ENCODE data around the gene MYCT1.

The MYCT1 gene

DNA sequence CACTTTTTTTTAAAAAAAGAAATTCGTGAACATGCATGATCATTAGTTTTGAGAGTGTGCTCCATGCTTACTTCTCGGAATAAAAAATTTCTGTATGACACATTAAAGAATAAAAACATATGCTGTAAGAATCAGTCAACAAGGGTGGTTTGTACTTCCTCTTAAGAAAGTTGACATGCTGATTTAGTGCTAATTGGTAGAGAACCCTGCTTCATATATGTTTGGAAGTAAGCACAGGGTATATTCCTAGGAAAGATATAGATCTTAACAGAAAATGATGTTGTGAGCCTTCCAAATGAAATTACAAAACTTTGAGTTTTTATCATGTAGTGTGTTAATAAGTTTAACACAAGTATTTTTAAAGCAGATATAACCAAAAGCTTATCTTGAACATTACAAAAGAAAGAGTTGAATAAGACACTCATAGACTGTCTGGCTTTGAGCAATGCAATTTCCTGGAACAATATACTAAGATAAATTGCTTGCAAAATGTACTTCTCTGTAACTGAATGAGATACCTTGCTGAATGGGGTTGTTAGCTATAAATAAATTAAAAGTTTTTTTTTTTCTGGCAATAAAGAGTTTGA is 39.1 kb downstream of the MYCT1 start:
- TF ChIP-seq, protein P1, sequence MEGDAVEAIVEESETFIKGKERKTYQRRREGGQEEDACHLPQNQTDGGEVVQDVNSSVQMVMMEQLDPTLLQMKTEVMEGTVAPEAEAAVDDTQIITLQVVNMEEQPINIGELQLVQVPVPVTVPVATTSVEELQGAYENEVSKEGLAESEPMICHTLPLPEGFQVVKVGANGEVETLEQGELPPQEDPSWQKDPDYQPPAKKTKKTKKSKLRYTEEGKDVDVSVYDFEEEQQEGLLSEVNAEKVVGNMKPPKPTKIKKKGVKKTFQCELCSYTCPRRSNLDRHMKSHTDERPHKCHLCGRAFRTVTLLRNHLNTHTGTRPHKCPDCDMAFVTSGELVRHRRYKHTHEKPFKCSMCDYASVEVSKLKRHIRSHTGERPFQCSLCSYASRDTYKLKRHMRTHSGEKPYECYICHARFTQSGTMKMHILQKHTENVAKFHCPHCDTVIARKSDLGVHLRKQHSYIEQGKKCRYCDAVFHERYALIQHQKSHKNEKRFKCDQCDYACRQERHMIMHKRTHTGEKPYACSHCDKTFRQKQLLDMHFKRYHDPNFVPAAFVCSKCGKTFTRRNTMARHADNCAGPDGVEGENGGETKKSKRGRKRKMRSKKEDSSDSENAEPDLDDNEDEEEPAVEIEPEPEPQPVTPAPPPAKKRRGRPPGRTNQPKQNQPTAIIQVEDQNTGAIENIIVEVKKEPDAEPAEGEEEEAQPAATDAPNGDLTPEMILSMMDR (IDR thresholded peaks at IDR 0.05; ENCODE audit: extremely low read depth, insufficient read depth, missing control alignments), result no peak
- in situ Hi-C loops (cut with MboI; ENCODE audit: low pct_unique_long_range_greater_than_20kb, low sequenced_read_pairs, unreplicated experiment), result no loop called here
- no peak for DNase-seq (ENCODE audit: low spot score)

DNA sequence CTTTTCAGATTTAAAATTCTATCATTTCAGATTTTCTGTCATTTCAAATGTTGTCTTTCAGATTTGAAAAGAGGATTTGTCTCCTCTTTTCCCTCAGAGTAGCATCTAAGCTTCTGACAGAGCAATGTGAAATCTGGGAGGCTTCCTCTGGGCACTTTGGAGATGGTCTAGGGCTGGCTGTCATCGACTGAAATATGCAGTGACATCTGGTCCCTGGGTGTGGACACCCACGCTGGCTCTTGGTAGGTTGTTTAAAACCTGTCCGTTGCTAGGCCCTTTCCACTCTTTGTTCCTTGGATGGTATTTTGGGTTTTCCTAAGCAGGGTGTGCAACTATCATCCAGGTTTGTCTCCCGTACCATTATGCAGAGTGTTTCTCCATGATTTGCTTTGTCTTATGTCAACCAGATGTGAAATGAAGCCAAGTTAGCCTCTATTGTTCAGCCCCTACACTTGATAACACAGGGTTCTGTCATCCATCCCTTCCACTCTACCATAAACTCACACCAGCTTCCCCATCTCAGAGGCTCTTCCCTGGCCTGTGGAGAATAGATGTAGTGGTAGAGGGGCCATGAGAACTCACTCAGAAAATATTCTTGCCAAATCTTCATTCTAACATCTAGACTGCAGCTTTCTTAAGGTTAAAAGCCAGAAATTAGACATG is 47.9 kb downstream of the MYCT1 start:
- TF ChIP-seq, protein P1 (IDR thresholded peaks at IDR 0.05; ENCODE audit: extremely low read depth, insufficient read depth, missing control alignments), result no peak
- no peak for DNase-seq (ENCODE audit: low spot score)
- in situ Hi-C loops (cut with MboI; ENCODE audit: low pct_unique_long_range_greater_than_20kb, low sequenced_read_pairs, unreplicated experiment), result no loop called here

DNA sequence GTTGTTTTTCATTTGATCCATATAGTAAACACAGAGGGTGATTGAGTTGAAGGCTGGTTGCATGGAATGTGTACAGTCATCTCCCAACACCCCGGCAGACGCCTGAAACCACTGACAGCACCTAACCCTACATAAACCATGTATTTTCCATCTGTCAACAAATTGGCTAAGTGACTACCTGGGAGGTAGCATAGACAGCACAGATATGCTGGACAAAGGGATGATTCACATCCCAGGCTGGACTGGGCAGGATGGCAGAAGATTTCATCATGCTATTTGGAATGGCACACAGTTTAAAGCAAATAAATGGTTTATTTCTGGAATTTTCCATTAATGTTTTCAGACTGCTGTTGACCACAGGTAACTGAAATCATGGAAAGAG is 48.5 kb downstream of the MYCT1 start:
- no peak for DNase-seq (ENCODE audit: low spot score)
- TF ChIP-seq, protein P1 (IDR thresholded peaks at IDR 0.05; ENCODE audit: extremely low read depth, insufficient read depth, missing control alignments), result no peak
- in situ Hi-C loops (cut with MboI; ENCODE audit: low pct_unique_long_range_greater_than_20kb, low sequenced_read_pairs, unreplicated experiment), result no loop called here

DNA sequence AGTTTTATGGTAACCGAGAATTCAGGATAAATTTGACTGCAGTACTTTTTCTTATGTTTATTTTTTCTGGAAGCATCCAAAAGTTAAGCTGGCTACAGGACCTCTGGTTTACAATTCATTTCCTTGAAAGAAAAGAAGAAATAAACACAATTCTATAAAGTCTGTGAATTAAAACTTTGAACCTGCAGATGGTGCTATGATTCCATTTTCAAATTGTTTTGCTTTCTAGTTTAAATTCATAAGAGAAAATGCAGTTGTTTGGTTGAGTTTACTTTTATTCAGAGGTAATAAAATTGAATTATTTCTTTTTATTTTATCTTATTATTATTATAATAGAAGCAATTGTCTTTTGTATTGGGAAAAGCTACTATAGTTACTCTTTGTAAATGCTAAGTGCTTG is 51.1 kb downstream of the MYCT1 start:
- in situ Hi-C loops (cut with MboI; ENCODE audit: low pct_unique_long_range_greater_than_20kb, low sequenced_read_pairs, unreplicated experiment), result no loop called here
- TF ChIP-seq, protein P1 (IDR thresholded peaks at IDR 0.05; ENCODE audit: extremely low read depth, insufficient read depth, missing control alignments), result peak; percentile 5
- DNase-seq (ENCODE audit: low spot score), result peak; percentile 5

- TF ChIP-seq, protein P1 (IDR thresholded peaks at IDR 0.05; ENCODE audit: extremely low read depth, insufficient read depth, missing control alignments), result no peak
- DNase-seq (ENCODE audit: low spot score), result no peak
- in situ Hi-C loops (cut with MboI; ENCODE audit: low pct_unique_long_range_greater_than_20kb, low sequenced_read_pairs, unreplicated experiment), result no loop called here
Measured at GRCh38 chr6:152749336-152749735, 51.6 kb downstream of the MYCT1 start.

DNA sequence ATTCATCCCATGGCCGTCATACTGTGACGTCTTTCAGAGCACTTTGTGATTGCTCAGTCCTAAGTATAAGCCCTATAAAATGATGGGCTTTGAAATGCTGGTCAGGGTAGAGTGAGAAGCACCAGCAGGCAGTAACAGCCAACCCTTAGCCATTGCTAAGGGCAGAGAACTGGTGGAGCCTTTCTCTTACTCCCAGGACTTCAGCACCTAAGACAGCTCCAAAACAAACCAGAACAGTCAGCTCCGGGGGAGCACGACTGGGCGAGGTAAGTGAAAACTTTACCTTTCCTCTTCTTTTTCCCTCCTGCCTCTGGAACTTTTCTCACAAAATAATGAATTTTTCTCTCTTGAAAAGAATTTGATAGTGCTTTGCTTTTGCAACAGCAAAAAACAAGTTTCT is 53.0 kb downstream of the MYCT1 start, which contains the start of gene VIP:
TSS of gene VIP (plus strand) at position 104 of the 400 bp plus-strand sequence. CDS start 1,381 bp downstream, outside the sequence.
- no peak for DNase-seq (ENCODE audit: low spot score)
- TF ChIP-seq, protein P1 (IDR thresholded peaks at IDR 0.05; ENCODE audit: extremely low read depth, insufficient read depth, missing control alignments), result no peak
- in situ Hi-C loops (cut with MboI; ENCODE audit: low pct_unique_long_range_greater_than_20kb, low sequenced_read_pairs, unreplicated experiment), result no loop called here
